GM12891 (cell line): Measurements from ENCODE around the gene CTDP1.
"Not testable (repeated sequence)": the region's sequence is repeated elsewhere in the genome, so short reads cannot be mapped to it uniquely, and the experiment has no call there.

ENCODE experiments used
- DNase-seq: peaks from one replicate; pipeline ENCODE4 v3.0.0; 2011; ENCODE audit warnings: low spot score; ENCODE audit not compliant: insufficient read length
- FAIRE-seq: peaks from 2 replicates; lab custom pipeline; 2011; peaks lifted over from hg19 to GRCh38; lab: Jason Lieb, UNC
- PAX5 ChIP-seq: IDR thresholded peaks from 2 replicates; pipeline ENCODE4 v1.6.1; 2011; ENCODE audit warnings: low read length, moderate library complexity, mild to moderate bottlenecking; ENCODE audit not compliant: insufficient read depth, severe bottlenecking
- POLR2A ChIP-seq: IDR thresholded peaks from 2 replicates; pipeline ENCODE4 v1.6.1; 2011; ENCODE audit warnings: low read depth, low read length, control low read depth
- POLR2AphosphoS5 ChIP-seq: IDR thresholded peaks from 2 replicates; pipeline ENCODE4 v1.6.1; 2011; ENCODE audit warnings: low read depth, low read length, control low read depth
- POU2F2 ChIP-seq: IDR thresholded peaks from 2 replicates; pipeline ENCODE4 v1.6.1; 2011; ENCODE audit warnings: low read depth, mild to moderate bottlenecking, control low read depth, low read length, moderate library complexity
- SPI1 ChIP-seq: IDR thresholded peaks from 2 replicates; pipeline ENCODE4 v1.6.1; 2011; ENCODE audit warnings: low read depth, low read length, control low read depth
- TAF1 ChIP-seq: IDR thresholded peaks from 2 replicates; pipeline ENCODE4 v1.6.1; 2011; ENCODE audit warnings: low read depth, low read length, control low read depth

Gene CTDP1

GRCh38 chr18:79750980-79751571 is 71.5 kb downstream of the CTDP1 start:
- DNase-seq (no peak), FAIRE-seq (no peak)
- TF ChIP-seq POLR2AphosphoS5 (no peak), TAF1 (no peak), PAX5 (no peak)

- not testable (repeated sequence) for DNase-seq, FAIRE-seq
Observed at GRCh38 chr18:79751918-79752578, 72.4 kb downstream of the CTDP1 start.

GRCh38 chr18:79752946-79753345 is 73.3 kb downstream of the CTDP1 start:
- DNase-seq, FAIRE-seq: not testable (repeated sequence)

GRCh38 chr18:79753391-79753851 is 73.8 kb downstream of the CTDP1 start:
- FAIRE-seq, result no peak
- TF ChIP-seq POU2F2 (no peak), POLR2AphosphoS5 (no peak), POLR2A (no peak), PAX5 (no peak), TAF1 (no peak), SPI1 (no peak)

GRCh38 chr18:79754022-79754761 is 74.6 kb downstream of the CTDP1 start:
- no peak for DNase-seq
- no peak for TF ChIP-seq SPI1
- TF ChIP-seq POLR2A, result no peak
- no peak for TF ChIP-seq TAF1
- no peak for FAIRE-seq

More at GRCh38 chr18:79753391-79753851, 73.8 kb downstream of the CTDP1 start:
- no peak for DNase-seq

- TF ChIP-seq SPI1 (no peak), POLR2AphosphoS5 (no peak), TAF1 (no peak), POLR2A (no peak), POU2F2 (no peak), PAX5 (no peak)
- DNase-seq (no peak), FAIRE-seq (no peak)
Observed at GRCh38 chr18:79754831-79755351, 75.3 kb downstream of the CTDP1 start.

- no peak for FAIRE-seq
- no peak for TF ChIP-seq PAX5
- TF ChIP-seq TAF1, result no peak
- TF ChIP-seq POLR2A, result no peak
- no peak for TF ChIP-seq SPI1
- TF ChIP-seq POLR2AphosphoS5, result no peak
- DNase-seq, result no peak
Observed at GRCh38 chr18:79755496-79756142, 76.0 kb downstream of the CTDP1 start.

GRCh38 chr18:79756143-79756500 is 76.5 kb downstream of the CTDP1 start:
- DNase-seq (no peak), FAIRE-seq (no peak)
- no peak for TF ChIP-seq POLR2AphosphoS5
- TF ChIP-seq TAF1, result no peak

- FAIRE-seq (no peak), DNase-seq (no peak)
- TF ChIP-seq SPI1 (no peak), PAX5 (no peak), POLR2A (no peak), POU2F2 (no peak), POLR2AphosphoS5 (no peak), TAF1 (no peak)
Observed at GRCh38 chr18:79756826-79757225, 77.2 kb downstream of the CTDP1 start.

- TF ChIP-seq PAX5 (no peak), SPI1 (no peak), POLR2A (no peak), TAF1 (no peak), POU2F2 (no peak), POLR2AphosphoS5 (no peak)
- FAIRE-seq, result peak; percentile 13
- no peak for DNase-seq
Observed at GRCh38 chr18:79760348-79760747, 80.7 kb downstream of the CTDP1 start.
